SH-SY5Y (cell line): ENCODE measurements around the gene CDC7.

Experiments used
- GATA2 ChIP-seq: IDR thresholded peaks from 2 replicates; pipeline ENCODE4 v1.6.1; 2011; ENCODE audit warnings: mild to moderate bottlenecking, low read depth, low read length
- GATA3 ChIP-seq: IDR thresholded peaks from 2 replicates; pipeline ENCODE4 v1.6.1; 2011; ENCODE audit warnings: low read depth, mild to moderate bottlenecking, low read length, moderate library complexity

- no peak for TF ChIP-seq GATA3
- TF ChIP-seq GATA2 = no peak
Observed at GRCh38 chr1:91545506-91546300, 45.1 kb downstream of the CDC7 start.
